ENCODE results near the gene KCNK15. TPM values are rescaled to one million over a fixed set of nuclear protein-coding genes. Genes with fewer than 3 reads are reported as not detected.

Gene KCNK15
- total RNA-seq, 1 donor from 2014 or later = 0.44 TPM

GRCh38 chr20:44790638-44791393, 45.2 kb downstream of the KCNK15 start:
- Mint-ChIP-seq H3K27ac (no peak overlapping the region), H3K27me3 (peaks cover 4% of the 10 kb centered on the region), H3K36me3 (ENCODE audit: low read depth) (no peaks in the 10 kb centered on the region), H3K9me3 (no peaks in the 10 kb centered on the region), H3K4me3 (no peak overlapping the region), H3K4me1 (no peaks in the 10 kb centered on the region)
- no peak for DNase-seq
- intact Hi-C loops (cut with micrococcal nuclease) = no loop called here

- no peak for DNase-seq
- H3K27me3 Mint-ChIP-seq = peaks cover 5% of the 10 kb centered on the region
- no peak overlapping the region for H3K27ac Mint-ChIP-seq
These were observed 47.1 kb downstream of the KCNK15 start for GRCh38 chr20:44792796-44793195.

GRCh38 chr20:44795836-44796235, 50.2 kb downstream of the KCNK15 start:
- Mint-ChIP-seq H3K27ac (no peak overlapping the region), H3K27me3 (peaks cover 3% of the 10 kb centered on the region), H3K9me3 (no peaks in the 10 kb centered on the region), H3K4me3 (no peak overlapping the region), H3K4me1 (no peaks in the 10 kb centered on the region), H3K36me3 (ENCODE audit: low read depth) (no peaks in the 10 kb centered on the region)
- intact Hi-C loops (cut with micrococcal nuclease) = no loop called here
- no peak for DNase-seq

More at GRCh38 chr20:44792796-44793195, 47.1 kb downstream of the KCNK15 start:
- no peaks in the 10 kb centered on the region for H3K36me3 Mint-ChIP-seq (ENCODE audit: low read depth)
- no peaks in the 10 kb centered on the region for H3K4me1 Mint-ChIP-seq
- intact Hi-C loops (cut with micrococcal nuclease) = no loop called here
- no peak overlapping the region for H3K4me3 Mint-ChIP-seq
- no peaks in the 10 kb centered on the region for H3K9me3 Mint-ChIP-seq

- no peak overlapping the region for H3K27ac Mint-ChIP-seq
- no peaks in the 10 kb centered on the region for H3K9me3 Mint-ChIP-seq
- H3K4me1 Mint-ChIP-seq = no peaks in the 10 kb centered on the region
- intact Hi-C loops (cut with micrococcal nuclease) = no loop called here
- peaks cover 3% of the 10 kb centered on the region for H3K27me3 Mint-ChIP-seq
- no peak for DNase-seq
- no peak overlapping the region for H3K4me3 Mint-ChIP-seq
- H3K36me3 Mint-ChIP-seq (ENCODE audit: low read depth) = no peaks in the 10 kb centered on the region
These were observed 50.6 kb downstream of the KCNK15 start for GRCh38 chr20:44796311-44796710.

GRCh38 chr20:44796758-44797457, 51.2 kb downstream of the KCNK15 start:
- no peaks in the 10 kb centered on the region for H3K4me1 Mint-ChIP-seq
- peaks cover 3% of the 10 kb centered on the region for H3K27me3 Mint-ChIP-seq
- intact Hi-C loops (cut with micrococcal nuclease) = no loop called here
- H3K9me3 Mint-ChIP-seq = no peaks in the 10 kb centered on the region
- no peak overlapping the region for H3K27ac Mint-ChIP-seq
- DNase-seq = no peak
- no peak overlapping the region for H3K4me3 Mint-ChIP-seq
- no peaks in the 10 kb centered on the region for H3K36me3 Mint-ChIP-seq (ENCODE audit: low read depth)

GRCh38 chr20:44799691-44800090, 54.0 kb downstream of the KCNK15 start:
- no peaks in the 10 kb centered on the region for H3K36me3 Mint-ChIP-seq (ENCODE audit: low read depth)
- no peaks in the 10 kb centered on the region for H3K9me3 Mint-ChIP-seq
- H3K4me3 Mint-ChIP-seq = no peak overlapping the region
- intact Hi-C loops (cut with micrococcal nuclease) = no loop called here
- DNase-seq = no peak
- H3K27me3 Mint-ChIP-seq = peaks cover 14% of the 10 kb centered on the region
- H3K4me1 Mint-ChIP-seq = no peaks in the 10 kb centered on the region
- no peak overlapping the region for H3K27ac Mint-ChIP-seq

- no peak overlapping the region for H3K27ac Mint-ChIP-seq
- intact Hi-C loops (cut with micrococcal nuclease) = no loop called here
- no peaks in the 10 kb centered on the region for H3K4me1 Mint-ChIP-seq
- peaks cover 18% of the 10 kb centered on the region for H3K27me3 Mint-ChIP-seq
- H3K36me3 Mint-ChIP-seq (ENCODE audit: low read depth) = no peaks in the 10 kb centered on the region
- no peaks in the 10 kb centered on the region for H3K9me3 Mint-ChIP-seq
- H3K4me3 Mint-ChIP-seq = no peak overlapping the region
- DNase-seq = no peak
These were observed 54.9 kb downstream of the KCNK15 start for GRCh38 chr20:44800391-44801046.

Other genes starting within 250 kb of the KCNK15 start
- gene SERINC3, start 223.8 kb upstream of the KCNK15 start, total RNA-seq = 47.1 and 49.6 TPM in 2 replicates
- gene PKIG, start 163.3 kb upstream of the KCNK15 start, total RNA-seq = 1.2 and 1.7 TPM in 2 replicates
- 43.7 and 44.5 TPM in 2 replicates for gene ADA, start 94.2 kb upstream of the KCNK15 start, total RNA-seq
- gene CCN5, start 30.5 kb upstream of the KCNK15 start, total RNA-seq = not detected in 2 replicates
- not detected in 2 replicates for gene RIMS4, start 64.7 kb downstream of the KCNK15 start, total RNA-seq
- 241 and 243 TPM in 2 replicates for gene YWHAB, start 139.8 kb downstream of the KCNK15 start, total RNA-seq
- gene PABPC1L, start 164.2 kb downstream of the KCNK15 start, total RNA-seq = 96.9 and 103 TPM in 2 replicates
- 63.4 and 64.5 TPM in 2 replicates for gene TOMM34, start 214.5 kb downstream of the KCNK15 start, total RNA-seq
- gene STK4, start 220.6 kb downstream of the KCNK15 start, total RNA-seq = 141 and 143 TPM in 2 replicates